ENCODE data around the gene HMCN2. TPM values are rescaled to one million over a fixed set of nuclear protein-coding genes. Genes with fewer than 3 reads are reported as not detected.

HMCN2 gene
- polyA plus RNA-seq, 1 of the 3 experiments (the other 2 are of a cell fraction): 0.15 TPM

- POLR2A ChIA-PET: no interaction called here
These were observed 186.2 kb downstream of the HMCN2 start for GRCh38 chr9:130451509-130452388.

More at GRCh38 chr9:130451509-130452388, 186.2 kb downstream of the HMCN2 start:
- peak; percentile 81 for DNase-seq
- Histone ChIP-seq H4K20me1 (ENCODE audit: insufficient read depth) (no peaks in the 10 kb centered on the region), H3K4me2 (peak overlapping the region; percentile 34; the same call in 1 of the 2 replicates), H3K4me3 (ENCODE audit: low read depth in 2 of 2, low read length in 1 of 2) (no peak overlapping the region), H3K9me2 (no peaks in the 10 kb centered on the region), H3K36me3 (replicated peaks in 1 of 2; ENCODE audit: control insufficient read depth in 1 of 2, insufficient read depth in 2 of 2, low read length in 1 of 2) (no peaks in the 10 kb centered on the region), H3K4me1 (ENCODE audit: control insufficient read depth in 1 of 2, insufficient read depth in 2 of 2, low read depth in 1 of 2, low read length in 1 of 2) (peaks cover 19 to 75% of the 10 kb centered on the region in 2 experiments; a peak in 3 of 4 replicates), H3K9ac (no peak overlapping the region), H3K79me2 (ENCODE audit: insufficient read depth) (no peaks in the 10 kb centered on the region), H2AFZ (ENCODE audit: low read depth) (no peak overlapping the region), H3K27ac (ENCODE audit: low read depth in 2 of 2, low read length in 1 of 2) (peak overlapping the region in 1 of 2 experiments; percentile 96; a peak in 2 of 4 replicates), H3K9me3 (no peaks in the 10 kb centered on the region), H3K27me3 (ENCODE audit: insufficient read depth) (no peaks in the 10 kb centered on the region), H3F3A (replicated peaks; ENCODE audit: insufficient read depth) (no peaks in the 10 kb centered on the region)
- TF ChIP-seq FOXM1 (IDR thresholded peaks at IDR 0.05; ENCODE audit: low read depth) (no peak), MXI1 (IDR thresholded peaks at IDR 0.05; ENCODE audit: low read depth, low read length) (no peak), SMC3 (IDR thresholded peaks at IDR 0.05; ENCODE audit: low read depth, low read length) (0 out of 2 replicates have a peak, but pooled peaks have one; percentile 3), RCOR1 (IDR thresholded peaks at IDR 0.05; ENCODE audit: low read length) (no peak), TCF12 (IDR thresholded peaks at IDR 0.05) (peak; percentile 51; the same call in 1 of the 2 replicates), MAX (IDR thresholded peaks at IDR 0.05; ENCODE audit: low read depth) (no peak), CTCF (IDR thresholded peaks at IDR 0.05) (peak; percentile 63), ZBTB33 (IDR thresholded peaks at IDR 0.05; ENCODE audit: borderline replicate concordance, low read depth) (no peak), NFIC (IDR thresholded peaks at IDR 0.05; ENCODE audit: borderline replicate concordance) (peak; percentile 98), EZH2phosphoT487 (IDR thresholded peaks at IDR 0.05; ENCODE audit: borderline replicate concordance, low read depth) (no peak), RFX5 (IDR thresholded peaks at IDR 0.05; ENCODE audit: low read length) (no peak), FOSL2 (IDR thresholded peaks at IDR 0.05; ENCODE audit: borderline replicate concordance, low read depth) (no peak), USF1 (IDR thresholded peaks at IDR 0.05; ENCODE audit: borderline replicate concordance, low read depth) (no peak), REST (IDR thresholded peaks at IDR 0.05; ENCODE audit: low read depth, low read length) (no peak), USF2 (IDR thresholded peaks at IDR 0.05; ENCODE audit: borderline replicate concordance, low read depth, low read length) (no peak), SIN3A (IDR thresholded peaks at IDR 0.05; ENCODE audit: borderline replicate concordance, low read depth, low read length) (no peak), YY1 (IDR thresholded peaks at IDR 0.05; ENCODE audit: low read depth) (no peak)
- CTCF ChIA-PET: interaction anchor here (0.6 to 3.1 kb wide), 10 partner anchors 9 to 242 kb away, joined by 3 to 15 read pairs (median 3); partner anchors contain the start of gene EXOSC2
- WGBS (ENCODE audit: low lambda C conversion rate): 50% methylated on average over 2 of the region's 23 CpGs
